HCT116 (cell line): Measurements from ENCODE around the gene EFCAB13. TPM values are rescaled to one million over a fixed set of nuclear protein-coding genes. Genes with fewer than 3 reads are reported as not detected.

Experiments used
- ATAC-seq: fragments of 200-7000 bp; cut with Tn5 transposase; 2 replicates; pipeline ENCODE4 v1.9.1; 2020; ENCODE audit warnings: mild to moderate bottlenecking, moderate library complexity
- BruUV-seq: library from RNA; stranded (reverse); fragments of 400-500 nt; replicated peaks from 2 replicates; lab custom pipeline; 2021; lab: Mats Ljungman, UMichigan
- CTCF ChIA-PET: fragments of 300-600 bp; sonication (Branson Sonifier 250); formaldehyde crosslinking; loops from one replicate; lab custom pipeline; 2021; ENCODE audit warnings: antibody characterized with exemption; lab: Charles Lee
- POLR2A ChIA-PET: fragments of 300-600, 350-600 bp; sonication (Branson Sonifier 250); formaldehyde crosslinking; loops from one replicate; lab custom pipeline; 2021; ENCODE audit warnings: antibody characterized with exemption; lab: Charles Lee
- RAD21 ChIA-PET, 2 experiments: fragments of 300-600 bp; sonication (Branson Sonifier 250); formaldehyde crosslinking; loops; one replicate each; lab custom pipeline; 2023; ENCODE audit warnings: low total read pairs in 2 of 2; ENCODE audit not compliant: uncharacterized antibody in 2 of 2, unreplicated experiment in 2 of 2, low non-redundant PET in 1 of 2; lab: Charles Lee
- DNase-seq: peaks from one replicate; pipeline ENCODE4 v3.0.0-alpha.2; 2010; ENCODE audit warnings: low read depth, low spot score
- H2AFZ ChIP-seq: fragments of 200-600 bp; shearing (Covaris generic), sonication (generic); 2 replicates; pipeline ENCODE4 v1.6.1; 2017; ENCODE audit warnings: low read depth, mixed run types, mixed read lengths, antibody characterized with exemption, low read length; ENCODE audit not compliant: poor library complexity, severe bottlenecking
- H3K27ac ChIP-seq: 2 replicates; pipeline ENCODE4 v1.5.1; 2012; ENCODE audit warnings: low read depth, low read length
- H3K27me3 ChIP-seq: fragments of 200-600 bp; sonication (generic); 2 replicates; pipeline ENCODE4 v1.6.1; 2016; ENCODE audit warnings: mixed run types, low read length, mixed read lengths; ENCODE audit not compliant: insufficient read depth
- H3K36me3 ChIP-seq, 2 experiments: fragments of 200-500 bp in 1 of 2; fragments of 200-600 bp in 1 of 2; sonication (Bioruptor generic) in 1 of 2; sonication (generic) in 1 of 2; 2 replicates each; pipeline versions ENCODE4 v1.5.1 to v1.6.1; 2014 to 2016; ENCODE audit warnings: low read length in 2 of 2, inconsistent platforms in 1 of 2, mixed read lengths in 1 of 2, mixed run types in 1 of 2; ENCODE audit not compliant: insufficient read depth in 2 of 2, control insufficient read depth in 1 of 2
- H3K4me1 ChIP-seq, 2 experiments: fragments of 200-600 bp in 1 of 2; sonication (generic) in 1 of 2; 2 replicates each; pipeline versions ENCODE4 v1.5.1 to v1.6.1; 2012 to 2017; ENCODE audit warnings: low read length in 2 of 2, inconsistent platforms in 1 of 2, mild to moderate bottlenecking in 1 of 2, mixed read lengths in 1 of 2, mixed run types in 1 of 2, moderate library complexity in 1 of 2; ENCODE audit not compliant: insufficient read depth in 2 of 2, control insufficient read depth in 1 of 2
- H3K4me2 ChIP-seq: fragments of 200-600 bp; sonication (generic); 2 replicates; pipeline ENCODE4 v1.6.1; 2017; ENCODE audit warnings: mixed run types, low read length, mixed read lengths
- H3K4me3 ChIP-seq, 2 experiments: fragments of 200-600 bp in 1 of 2; sonication (generic) in 1 of 2; replicated peaks in 1 of 2; 2 replicates each; pipeline ENCODE4 v1.5.1; 2011 to 2016; ENCODE audit warnings: low read length in 2 of 2, control low read depth in 1 of 2, low read depth in 1 of 2, mild to moderate bottlenecking in 1 of 2, mixed read lengths in 1 of 2, mixed run types in 1 of 2
- H3K79me2 ChIP-seq: fragments of 200-600 bp; sonication (generic); 2 replicates; pipeline ENCODE4 v1.6.1; 2017; ENCODE audit warnings: mild to moderate bottlenecking, mixed run types, low read length, moderate library complexity, mixed read lengths; ENCODE audit not compliant: insufficient read depth
- H3K9ac ChIP-seq: fragments of 200-600 bp; sonication (generic); 2 replicates; pipeline ENCODE4 v1.6.1; 2016; ENCODE audit warnings: low read length, mixed read lengths
- H3K9me2 ChIP-seq: fragments of 200-600 bp; sonication (generic), shearing (Covaris generic); 2 replicates; pipeline ENCODE4 v1.6.1; 2017; ENCODE audit warnings: mixed run types, mild to moderate bottlenecking, moderate library complexity; ENCODE audit not compliant: insufficient read depth
- H3K9me3 ChIP-seq, 2 experiments: fragments of 200-500 bp in 1 of 2; fragments of 200-600 bp in 1 of 2; sonication (Bioruptor generic) in 1 of 2; sonication (generic) in 1 of 2; 2 replicates each; pipeline ENCODE4 v1.6.1; 2014 to 2017; ENCODE audit warnings: low read length in 2 of 2, mixed read lengths in 2 of 2, inconsistent platforms in 1 of 2, low read depth in 1 of 2, mild to moderate bottlenecking in 1 of 2, mixed run types in 1 of 2, moderate library complexity in 1 of 2; ENCODE audit not compliant: control insufficient read depth in 1 of 2, insufficient read depth in 1 of 2
- H4K20me1 ChIP-seq: fragments of 200-600 bp; sonication (generic), shearing (Covaris generic); 2 replicates; pipeline ENCODE4 v1.6.1; 2017; ENCODE audit warnings: mixed run types, mild to moderate bottlenecking, moderate library complexity; ENCODE audit not compliant: insufficient read depth
- ATF3 ChIP-seq: IDR thresholded peaks from 2 replicates; pipeline ENCODE4 v1.6.1; 2012
- CBX3 ChIP-seq: IDR thresholded peaks from 2 replicates; pipeline ENCODE4 v1.6.1; 2012; ENCODE audit warnings: low read depth
- CEBPB ChIP-seq: IDR thresholded peaks from 2 replicates; pipeline ENCODE4 v1.6.1; 2012; ENCODE audit warnings: low read depth
- CTCF ChIP-seq, 3 experiments: fragments of 200-600 bp in 1 of 3; sonication (generic) in 1 of 3; IDR thresholded peaks in 2 of 3; conservative IDR thresholded peaks in 1 of 3; 2 replicates each; pipeline ENCODE4 v1.5.1; 2012 to 2017; ENCODE audit warnings: low read depth in 2 of 3, low read length in 2 of 3, antibody characterized with exemption in 1 of 3, borderline replicate concordance in 1 of 3, control low read depth in 1 of 3, mild to moderate bottlenecking in 1 of 3, mixed read lengths in 1 of 3, mixed run types in 1 of 3, moderate library complexity in 1 of 3; ENCODE audit not compliant: insufficient read depth in 1 of 3
- EGR1 ChIP-seq: IDR thresholded peaks from 2 replicates; pipeline ENCODE4 v1.6.1; 2012; ENCODE audit warnings: low read depth
- ELF1 ChIP-seq: IDR thresholded peaks from 2 replicates; pipeline ENCODE4 v1.6.1; 2012; ENCODE audit warnings: low read depth, borderline replicate concordance
- EZH2 ChIP-seq: fragments of 200-600 bp; sonication (generic); IDR thresholded peaks from 2 replicates; pipeline ENCODE4 v1.6.1; 2017; ENCODE audit warnings: antibody characterized with exemption, mixed run types
- EZH2phosphoT487 ChIP-seq: fragments of 200-600 bp; IDR thresholded peaks from 2 replicates; pipeline ENCODE4 v1.6.1; 2018; ENCODE audit warnings: antibody characterized with exemption, borderline replicate concordance
- JUND ChIP-seq: IDR thresholded peaks from 2 replicates; pipeline ENCODE4 v1.6.1; 2012
- POLR2A ChIP-seq: IDR thresholded peaks from 2 replicates; pipeline ENCODE4 v1.7.0; 2011; ENCODE audit warnings: borderline replicate concordance; ENCODE audit not compliant: insufficient read depth, insufficient read length; ENCODE audit errors: extremely low read depth
- POLR2AphosphoS5 ChIP-seq: IDR thresholded peaks from 2 replicates; pipeline ENCODE4 v1.6.1; 2011; ENCODE audit warnings: mild to moderate bottlenecking, low read depth, low read length, moderate library complexity
- RAD21 ChIP-seq: IDR thresholded peaks from 2 replicates; pipeline ENCODE4 v1.6.1; 2012; ENCODE audit warnings: low read depth, mild to moderate bottlenecking
- REST ChIP-seq: IDR thresholded peaks from 2 replicates; pipeline ENCODE4 v1.6.1; 2012; ENCODE audit warnings: low read depth
- SIN3A ChIP-seq: IDR thresholded peaks from 2 replicates; pipeline ENCODE4 v1.6.1; 2012; ENCODE audit warnings: low read depth
- SRF ChIP-seq: IDR thresholded peaks from 2 replicates; pipeline ENCODE4 v1.6.1; 2012; ENCODE audit warnings: low read depth
- TCF7L2 ChIP-seq: IDR thresholded peaks from 2 replicates; pipeline ENCODE4 v1.7.0; 2011; ENCODE audit warnings: borderline replicate concordance, inconsistent platforms; ENCODE audit not compliant: insufficient read depth, insufficient read length; ENCODE audit errors: extremely low read depth
- YY1 ChIP-seq: IDR thresholded peaks from 2 replicates; pipeline ENCODE4 v1.6.1; 2011; ENCODE audit warnings: low read length, low read depth, moderate library complexity, mild to moderate bottlenecking; ENCODE audit not compliant: insufficient replicate concordance; ENCODE audit errors: extremely low read depth
- ZNF274 ChIP-seq: fragments of 200-500 bp; sonication (Bioruptor generic); IDR thresholded peaks from 2 replicates; pipeline ENCODE4 v1.6.1; 2014; ENCODE audit warnings: mild to moderate bottlenecking, low read depth, low read length, inconsistent platforms
- intact Hi-C: fragments of 100-400 bp; cut with micrococcal nuclease; formaldehyde crosslinking; loops from 2 replicates; pipeline ENCODE4 v1.10.0; 2022
- total RNA-seq: library from RNA; stranded (reverse); gene quantifications from one replicate; pipeline ENCODE4 v1.2.1, GENCODE V29; 2021; ENCODE audit not compliant: unreplicated experiment
- TF ChIP-seq, protein P1 (sequence below): IDR thresholded peaks from 2 replicates; pipeline ENCODE4 v1.6.1; 2012
- TF ChIP-seq, protein P2 (sequence below): IDR thresholded peaks from 2 replicates; pipeline ENCODE4 v1.6.1; 2011; ENCODE audit warnings: mild to moderate bottlenecking, low read length, moderate library complexity; ENCODE audit not compliant: insufficient replicate concordance; ENCODE audit errors: extremely low read depth

The EFCAB13 gene
- total RNA-seq, 1 experiment from 2014 or later = not detected

DNA sequence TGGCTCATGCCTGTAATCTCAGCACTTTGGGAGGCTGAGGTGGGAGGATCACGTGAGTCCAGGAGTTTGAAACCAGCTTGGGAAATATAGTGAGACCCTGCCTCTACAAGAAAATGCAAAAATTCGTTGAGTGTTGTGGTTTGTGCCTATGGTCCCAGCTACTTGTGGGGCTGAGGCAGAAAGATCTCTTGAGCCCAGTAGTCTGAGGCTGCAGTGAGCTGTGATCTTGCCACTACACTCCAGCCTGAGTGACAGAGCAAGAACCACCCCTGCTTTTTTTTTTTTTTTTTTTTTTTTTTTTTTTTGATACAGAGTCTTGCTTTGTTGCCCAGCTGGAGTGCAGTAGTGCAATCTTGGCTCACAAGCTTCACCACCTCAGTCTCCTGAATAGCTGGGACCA, 36.1 kb upstream of the EFCAB13 start:
- DNase-seq (no peak), ATAC-seq (no peak)
- intact Hi-C loops = no loop called here
- POLR2A ChIA-PET = no interaction called here
- H3K27ac ChIP-seq = no peak overlapping the region
- H2AFZ ChIP-seq = no peak overlapping the region
- H3K4me2 ChIP-seq = no peak overlapping the region
- RAD21 ChIA-PET = no interaction called here
- BruUV-seq = no TSS peak
- H4K20me1 ChIP-seq = no peaks in the 10 kb centered on the region
- H3K27me3 ChIP-seq = no peaks in the 10 kb centered on the region
- no peaks in the 10 kb centered on the region for H3K9me3 ChIP-seq
- no peak for TF ChIP-seq ZNF274
- no peak for TF ChIP-seq CTCF (IDR thresholded peaks at IDR 0.05 in 2 of 3, conservative IDR thresholded peaks at IDR 0.05 in 1 of 3; ENCODE audit: borderline replicate concordance in 1 of 3, insufficient read depth in 1 of 3, low read depth in 2 of 3, low read length in 2 of 3)
- TF ChIP-seq POLR2A = no peak
- TF ChIP-seq YY1 = no peak
- TF ChIP-seq SIN3A = no peak
- TF ChIP-seq, protein P1, sequence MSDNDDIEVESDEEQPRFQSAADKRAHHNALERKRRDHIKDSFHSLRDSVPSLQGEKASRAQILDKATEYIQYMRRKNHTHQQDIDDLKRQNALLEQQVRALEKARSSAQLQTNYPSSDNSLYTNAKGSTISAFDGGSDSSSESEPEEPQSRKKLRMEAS = no peak
- TF ChIP-seq RAD21 = no peak
- no peak for TF ChIP-seq ATF3
- no peak for TF ChIP-seq EZH2phosphoT487
- TF ChIP-seq EZH2 = no peak
- TF ChIP-seq POLR2AphosphoS5 = no peak
- no peak for TF ChIP-seq JUND
- no peak for TF ChIP-seq ELF1
- TF ChIP-seq CBX3 = no peak
- TF ChIP-seq SRF = no peak
- TF ChIP-seq EGR1 = no peak
- no peak for TF ChIP-seq CEBPB
- TF ChIP-seq, protein P2, sequence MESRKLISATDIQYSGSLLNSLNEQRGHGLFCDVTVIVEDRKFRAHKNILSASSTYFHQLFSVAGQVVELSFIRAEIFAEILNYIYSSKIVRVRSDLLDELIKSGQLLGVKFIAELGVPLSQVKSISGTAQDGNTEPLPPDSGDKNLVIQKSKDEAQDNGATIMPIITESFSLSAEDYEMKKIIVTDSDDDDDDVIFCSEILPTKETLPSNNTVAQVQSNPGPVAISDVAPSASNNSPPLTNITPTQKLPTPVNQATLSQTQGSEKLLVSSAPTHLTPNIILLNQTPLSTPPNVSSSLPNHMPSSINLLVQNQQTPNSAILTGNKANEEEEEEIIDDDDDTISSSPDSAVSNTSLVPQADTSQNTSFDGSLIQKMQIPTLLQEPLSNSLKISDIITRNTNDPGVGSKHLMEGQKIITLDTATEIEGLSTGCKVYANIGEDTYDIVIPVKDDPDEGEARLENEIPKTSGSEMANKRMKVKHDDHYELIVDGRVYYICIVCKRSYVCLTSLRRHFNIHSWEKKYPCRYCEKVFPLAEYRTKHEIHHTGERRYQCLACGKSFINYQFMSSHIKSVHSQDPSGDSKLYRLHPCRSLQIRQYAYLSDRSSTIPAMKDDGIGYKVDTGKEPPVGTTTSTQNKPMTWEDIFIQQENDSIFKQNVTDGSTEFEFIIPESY = no peak
- TF ChIP-seq REST = no peak
- TF ChIP-seq TCF7L2 = no peak
- no peak overlapping the region for H3K4me3 ChIP-seq
- no peaks in the 10 kb centered on the region for H3K79me2 ChIP-seq
- peaks cover 5 to 11% of the 10 kb centered on the region in 2 experiments; a peak in 3 of 4 replicates for H3K4me1 ChIP-seq
- H3K36me3 ChIP-seq = no peaks in the 10 kb centered on the region
- CTCF ChIA-PET = no interaction called here
- H3K9me2 ChIP-seq = no peaks in the 10 kb centered on the region
- H3K9ac ChIP-seq = no peak overlapping the region
